Effector memory CD4-positive, alpha-beta T cell (primary cell): Measurements from ENCODE around the gene OR6B1.
"Not testable (repeated sequence)": the region's sequence is repeated elsewhere in the genome, so short reads cannot be mapped to it uniquely, and the experiment has no call there.

Experiments used
- DNase-seq, 3 donors: peaks; one replicate each; pipeline ENCODE4 v3.0.0-alpha.2; 2020
- H3K27ac ChIP-seq: 2 replicates; pipeline ENCODE4 v1.7.0; 2013; ENCODE audit warnings: mild to moderate bottlenecking, low read length, moderate library complexity; ENCODE audit not compliant: insufficient read depth, poor library complexity, severe bottlenecking
- H3K27me3 ChIP-seq: replicated peaks from 2 replicates; pipeline ENCODE4 v1.7.0; 2013; ENCODE audit warnings: mild to moderate bottlenecking, low read length; ENCODE audit not compliant: insufficient read depth, control insufficient read depth, poor library complexity, severe bottlenecking
- H3K36me3 ChIP-seq: 2 replicates; pipeline ENCODE4 v1.7.0; 2013; ENCODE audit warnings: mild to moderate bottlenecking, low read length, moderate library complexity; ENCODE audit not compliant: control insufficient read depth, insufficient read depth
- H3K4me1 ChIP-seq: 2 replicates; pipeline ENCODE4 v1.7.0; 2013; ENCODE audit warnings: low read length, mild to moderate bottlenecking; ENCODE audit not compliant: control insufficient read depth, insufficient read depth, poor library complexity, severe bottlenecking
- H3K4me3 ChIP-seq: 2 replicates; pipeline ENCODE4 v1.7.0; 2013; ENCODE audit warnings: low read length, low read depth, mild to moderate bottlenecking; ENCODE audit not compliant: insufficient read depth, poor library complexity, severe bottlenecking
- H3K9me3 ChIP-seq: 2 replicates; pipeline ENCODE4 v1.7.0; 2013; ENCODE audit warnings: mild to moderate bottlenecking, low read length, moderate library complexity; ENCODE audit not compliant: control insufficient read depth

Gene OR6B1

GRCh38 chr7:144035385-144035784 is 35.3 kb downstream of the OR6B1 start:
- Histone ChIP-seq H3K27me3 (peaks cover 3% of the 10 kb centered on the region), H3K36me3 (no peaks in the 10 kb centered on the region), H3K4me1 (no peaks in the 10 kb centered on the region), H3K27ac (no peak overlapping the region), H3K9me3 (no peaks in the 10 kb centered on the region), H3K4me3 (no peak overlapping the region)
- no peak for DNase-seq

DNA sequence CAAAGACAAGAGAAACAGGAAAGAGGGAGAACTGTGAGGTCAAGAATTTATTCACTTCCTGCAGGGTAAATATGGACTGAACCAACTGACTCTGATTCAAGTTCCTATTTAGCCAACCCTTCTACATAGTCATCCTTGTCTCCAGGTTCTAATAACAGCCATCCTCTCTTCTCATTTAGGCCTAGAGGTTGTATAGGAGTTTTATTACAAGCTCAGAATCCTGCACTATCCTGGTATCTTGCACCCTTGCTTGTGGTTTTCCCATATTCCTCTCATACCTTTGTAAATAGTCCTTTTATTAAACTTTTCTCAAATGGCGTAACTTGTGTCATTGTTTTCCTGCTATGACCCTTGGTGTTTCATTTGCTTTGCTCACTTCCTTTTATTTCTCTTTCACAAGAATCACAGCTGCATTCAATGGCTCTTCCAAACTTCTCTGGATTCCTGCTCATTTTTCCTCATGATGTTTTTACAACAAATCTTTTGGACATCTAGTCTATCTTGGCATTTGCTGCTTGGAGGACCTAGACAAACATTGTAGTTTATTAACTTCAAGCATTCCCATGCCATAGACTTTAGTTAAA is 36.3 kb downstream of the OR6B1 start:
- H3K4me1 ChIP-seq = no peaks in the 10 kb centered on the region
- H3K27me3 ChIP-seq = peaks cover 3% of the 10 kb centered on the region
- no peak overlapping the region for H3K27ac ChIP-seq
- no peak overlapping the region for H3K4me3 ChIP-seq
- no peaks in the 10 kb centered on the region for H3K36me3 ChIP-seq
- no peaks in the 10 kb centered on the region for H3K9me3 ChIP-seq
- DNase-seq = no peak

- no peaks in the 10 kb centered on the region for H3K36me3 ChIP-seq
- H3K4me3 ChIP-seq = no peak overlapping the region
- H3K4me1 ChIP-seq = no peaks in the 10 kb centered on the region
- H3K27me3 ChIP-seq = peaks cover 3% of the 10 kb centered on the region
- no peak overlapping the region for H3K27ac ChIP-seq
- DNase-seq = no peak
- H3K9me3 ChIP-seq = no peaks in the 10 kb centered on the region
These were observed 37.4 kb downstream of the OR6B1 start for GRCh38 chr7:144037414-144038035.

DNA sequence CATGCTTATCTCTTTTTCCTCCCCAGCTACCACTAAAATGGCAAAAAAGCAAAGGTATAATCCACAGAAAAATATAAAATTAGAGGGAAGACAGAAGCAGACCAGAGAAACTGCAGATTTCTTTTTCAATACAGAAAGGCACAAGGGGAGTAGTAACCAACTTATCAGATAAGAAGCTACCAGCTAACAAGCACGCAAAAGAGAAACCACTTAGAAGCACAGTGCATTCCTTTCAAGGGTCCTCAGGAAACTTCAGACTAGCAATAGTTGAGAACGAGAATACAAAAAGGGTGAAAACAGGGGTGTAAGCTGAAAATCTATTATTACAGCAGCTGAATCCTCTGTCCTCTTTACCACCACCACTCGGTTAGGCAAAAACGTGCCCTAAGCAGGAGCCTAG is 38.8 kb downstream of the OR6B1 start:
- H3K4me1 ChIP-seq = no peaks in the 10 kb centered on the region
- H3K36me3 ChIP-seq = no peaks in the 10 kb centered on the region
- H3K9me3 ChIP-seq = no peaks in the 10 kb centered on the region
- no peak overlapping the region for H3K27ac ChIP-seq
- no peak for DNase-seq
- peaks cover 2% of the 10 kb centered on the region for H3K27me3 ChIP-seq
- no peak overlapping the region for H3K4me3 ChIP-seq

- no peak within 1 kb of the TSS for H3K4me3 ChIP-seq
- H3K36me3 ChIP-seq = no peaks in the 10 kb centered on the region
- H3K27ac ChIP-seq = no peak within 1 kb of the TSS
- no peaks in the 10 kb centered on the region for H3K9me3 ChIP-seq
- DNase-seq = no peak
- no peaks in the 10 kb centered on the region for H3K4me1 ChIP-seq
- no peaks in the 10 kb centered on the region for H3K27me3 ChIP-seq
These were observed 48.5 kb downstream of the OR6B1 start, which contains the start of gene OR2A5 for GRCh38 chr7:144048648-144049047. TSS of gene OR2A5 (plus strand) at chr7:144048948. CDS start at chr7:144050402, 1,454 bp downstream.

- no peaks in the 10 kb centered on the region for H3K9me3 ChIP-seq
- no peak overlapping the region for H3K27ac ChIP-seq
These were observed 49.4 kb downstream of the OR6B1 start for GRCh38 chr7:144049491-144049890.

GRCh38 chr7:144050093-144050492 is 50.0 kb downstream of the OR6B1 start:
- no peaks in the 10 kb centered on the region for H3K36me3 ChIP-seq

More at GRCh38 chr7:144049491-144049890, 49.4 kb downstream of the OR6B1 start:
- DNase-seq = no peak
- Histone ChIP-seq H3K4me3 (no peak overlapping the region), H3K36me3 (no peaks in the 10 kb centered on the region), H3K27me3 (no peaks in the 10 kb centered on the region), H3K4me1 (no peaks in the 10 kb centered on the region)

DNA sequence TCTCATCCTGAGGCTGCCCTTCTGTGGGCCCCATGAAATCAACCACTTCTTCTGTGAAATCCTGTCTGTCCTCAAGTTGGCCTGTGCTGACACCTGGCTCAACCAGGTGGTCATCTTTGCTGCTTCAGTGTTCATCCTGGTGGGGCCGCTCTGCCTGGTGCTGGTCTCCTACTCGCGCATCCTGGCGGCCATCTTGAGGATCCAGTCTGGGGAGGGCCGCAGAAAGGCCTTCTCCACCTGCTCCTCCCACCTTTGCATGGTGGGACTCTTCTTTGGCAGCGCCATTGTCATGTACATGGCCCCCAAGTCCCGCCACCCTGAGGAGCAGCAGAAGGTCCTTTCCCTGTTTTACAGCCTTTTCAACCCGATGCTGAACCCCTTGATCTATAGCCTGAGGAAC is 50.8 kb downstream of the OR6B1 start:
- not testable (repeated sequence) for H3K27ac ChIP-seq, DNase-seq, H3K4me1 ChIP-seq, H3K9me3 ChIP-seq, H3K4me3 ChIP-seq, H3K27me3 ChIP-seq, H3K36me3 ChIP-seq

More at GRCh38 chr7:144050093-144050492, 50.0 kb downstream of the OR6B1 start:
- no peaks in the 10 kb centered on the region for H3K9me3 ChIP-seq
- no peak for DNase-seq
- no peaks in the 10 kb centered on the region for H3K27me3 ChIP-seq
- H3K4me3 ChIP-seq = no peak overlapping the region
- no peaks in the 10 kb centered on the region for H3K4me1 ChIP-seq
- no peak overlapping the region for H3K27ac ChIP-seq

DNA sequence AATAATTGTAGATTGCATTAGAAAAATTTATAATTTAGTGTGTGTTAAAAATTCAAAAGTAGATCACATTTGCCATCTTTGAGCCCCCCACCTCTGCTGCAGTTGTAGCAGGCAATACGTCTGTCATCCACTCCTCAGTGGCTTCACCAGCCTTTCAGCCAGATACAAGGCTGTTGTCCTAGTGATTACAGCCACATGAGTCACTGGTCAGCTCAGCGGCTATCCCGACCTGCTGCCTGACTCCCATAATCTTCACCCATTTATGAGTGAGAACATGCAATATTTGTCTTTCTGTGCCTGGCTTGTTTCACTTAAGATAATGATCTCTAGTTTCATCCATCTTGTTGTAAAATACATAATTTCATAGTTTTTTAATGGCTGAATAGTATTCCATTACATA is 57.8 kb downstream of the OR6B1 start:
- no peak overlapping the region for H3K27ac ChIP-seq

More for the DNA sequence above, 57.8 kb downstream of the OR6B1 start:
- no peaks in the 10 kb centered on the region for H3K27me3 ChIP-seq
- H3K4me1 ChIP-seq = no peaks in the 10 kb centered on the region
- H3K9me3 ChIP-seq = no peaks in the 10 kb centered on the region
- H3K4me3 ChIP-seq = no peak overlapping the region
- no peaks in the 10 kb centered on the region for H3K36me3 ChIP-seq
- no peak for DNase-seq
